SU-DHL-6 (cell line): Measurements from ENCODE around the gene MYT1.

Source experiments
- CTCF ChIP-seq: fragments of 200-600 bp; sonication (generic); IDR thresholded peaks from one replicate; pipeline ENCODE4 v1.5.1; 2017; ENCODE audit warnings: antibody characterized with exemption, mild to moderate bottlenecking, low read length, moderate library complexity; ENCODE audit not compliant: insufficient read depth, poor library complexity, severe bottlenecking
- EZH2phosphoT487 ChIP-seq: fragments of 200-600 bp; sonication (generic), shearing (Covaris generic); conservative IDR thresholded peaks from 2 replicates; pipeline ENCODE4 v1.6.1; 2018; ENCODE audit warnings: mild to moderate bottlenecking, antibody characterized with exemption, low read length, moderate library complexity, mixed read lengths

GRCh38 chr20:64271636-64272035, 107.4 kb downstream of the MYT1 start:
- TF ChIP-seq CTCF, result no peak
- no peak for TF ChIP-seq EZH2phosphoT487
